SHP77 (cell line): ENCODE measurements around the gene PDGFD.
"Not testable (repeated sequence)": the region's sequence is repeated elsewhere in the genome, so short reads cannot be mapped to it uniquely, and the experiment has no call there.

ENCODE experiments used
- DNase-seq, 2 experiments: peaks; one replicate each; lab custom pipeline; 2025; lab: John Stamatoyannopoulos, UW

PDGFD gene

GRCh38 chr11:104054911-104055529, 108.9 kb downstream of the PDGFD start:
- no peak for DNase-seq

DNA sequence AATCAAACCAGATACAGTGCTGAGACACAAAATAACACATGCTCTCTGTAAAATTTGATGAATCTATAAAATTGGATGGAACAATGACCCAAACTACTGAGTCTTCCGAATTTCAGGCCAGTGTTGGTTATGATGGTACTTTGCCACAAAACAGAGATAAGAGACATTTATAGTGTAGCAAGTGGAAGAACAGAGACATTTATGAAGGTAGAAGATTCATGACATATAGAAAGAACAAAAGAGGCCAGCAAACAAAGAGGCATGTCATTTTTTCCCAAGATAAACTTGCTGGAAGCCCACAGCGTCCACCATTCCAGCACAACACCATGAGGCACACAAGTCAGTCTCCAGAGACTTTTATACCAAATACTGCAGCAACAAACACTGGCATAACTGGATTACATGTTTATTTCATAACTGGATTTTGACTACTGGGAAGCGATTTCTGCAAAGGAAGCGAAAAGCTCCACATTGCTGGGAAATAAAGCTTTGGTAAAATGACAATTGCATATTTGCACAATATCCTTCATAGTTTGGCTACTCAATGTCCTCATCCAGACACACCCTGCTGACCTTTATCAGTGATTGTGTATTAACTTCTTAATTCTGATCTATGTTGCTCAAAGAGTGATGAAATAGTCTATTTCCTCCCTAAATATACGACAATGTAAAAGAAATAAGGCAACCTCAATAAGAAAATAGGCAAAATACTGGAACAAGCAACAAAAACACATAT, 110.0 kb downstream of the PDGFD start:
- DNase-seq = no peak

- no peak for DNase-seq
Measured at GRCh38 chr11:104051778-104052177, 112.2 kb downstream of the PDGFD start.

DNA sequence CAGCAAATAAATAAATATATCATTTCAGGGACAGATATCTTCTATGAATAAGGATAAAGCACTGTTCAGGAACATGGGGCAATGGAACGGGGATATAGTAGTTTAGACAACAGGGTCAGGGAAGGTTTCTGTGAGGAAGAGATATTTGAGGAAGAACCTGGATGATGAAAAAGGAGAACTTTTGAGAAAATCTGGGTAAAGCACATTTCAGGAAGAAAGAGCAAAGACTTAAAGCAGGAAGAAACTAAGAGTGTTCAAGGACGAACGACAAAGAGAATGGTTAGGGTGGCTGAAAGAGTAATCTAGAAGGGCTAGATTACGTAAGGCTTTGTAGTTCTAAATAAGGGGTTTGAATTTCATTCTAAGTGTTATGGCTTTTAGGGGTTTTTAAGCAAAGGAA, 114.8 kb downstream of the PDGFD start:
- no peak for DNase-seq

DNA sequence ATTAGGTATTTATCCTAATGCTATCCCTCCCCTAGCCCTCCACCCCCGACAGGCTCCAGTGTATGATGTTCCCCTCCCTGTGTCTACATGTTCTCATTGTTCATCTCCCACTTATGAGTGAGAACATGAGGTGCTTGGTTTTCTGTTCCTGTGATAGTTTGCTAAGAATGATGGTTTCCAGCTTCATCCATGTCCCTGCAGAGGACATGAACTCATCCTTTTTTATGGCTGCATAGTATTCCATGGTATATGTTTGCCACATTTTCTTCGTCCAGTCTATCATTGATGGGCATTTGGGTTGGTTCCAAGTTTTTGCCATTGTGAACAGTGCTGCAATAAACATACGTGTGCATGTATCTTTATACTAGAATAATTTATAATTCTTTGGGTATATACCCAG, 117.1 kb downstream of the PDGFD start:
- not testable (repeated sequence) for DNase-seq

DNA sequence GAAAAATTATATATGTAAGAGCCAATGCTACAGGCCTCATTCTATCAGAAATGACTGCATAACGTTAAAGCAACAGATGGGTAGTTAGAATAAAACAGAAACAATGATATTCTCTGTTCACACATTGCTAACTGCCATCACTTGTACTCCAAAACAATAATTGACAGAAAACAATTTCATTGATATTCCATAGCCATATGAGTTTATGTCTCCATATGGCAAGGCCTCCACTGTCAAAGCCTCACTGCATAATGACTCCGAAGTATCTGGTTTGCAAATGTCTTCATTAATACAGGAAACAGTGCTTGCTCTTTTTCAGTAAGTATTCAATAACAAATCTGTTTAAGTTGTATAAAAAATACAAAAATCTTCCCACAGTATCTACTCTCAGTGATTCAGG, 117.6 kb downstream of the PDGFD start:
- no peak for DNase-seq

- DNase-seq = no peak
Measured at GRCh38 chr11:104043678-104044239, 120.2 kb downstream of the PDGFD start.

- no peak for DNase-seq
Measured at GRCh38 chr11:104043142-104043541, 120.8 kb downstream of the PDGFD start.

DNA sequence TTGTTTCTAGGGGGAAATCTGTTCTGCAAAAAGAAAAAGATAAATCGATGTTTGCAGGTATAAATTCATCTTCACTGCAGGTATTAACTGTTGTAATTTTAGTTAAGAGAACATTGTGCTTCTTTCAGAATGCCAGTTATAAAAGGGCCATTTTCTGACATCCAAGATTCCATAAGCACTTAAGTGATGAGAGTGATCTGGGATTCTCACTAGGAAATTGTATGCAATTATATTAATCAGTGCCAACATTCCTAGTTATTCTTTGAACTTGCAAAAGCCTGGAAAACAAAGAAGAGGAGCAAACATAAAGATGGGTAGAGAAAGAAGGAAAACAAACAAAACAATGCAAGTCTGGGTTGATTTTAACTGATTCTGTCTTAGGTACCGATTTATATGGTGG, 122.2 kb downstream of the PDGFD start:
- no peak for DNase-seq

DNA sequence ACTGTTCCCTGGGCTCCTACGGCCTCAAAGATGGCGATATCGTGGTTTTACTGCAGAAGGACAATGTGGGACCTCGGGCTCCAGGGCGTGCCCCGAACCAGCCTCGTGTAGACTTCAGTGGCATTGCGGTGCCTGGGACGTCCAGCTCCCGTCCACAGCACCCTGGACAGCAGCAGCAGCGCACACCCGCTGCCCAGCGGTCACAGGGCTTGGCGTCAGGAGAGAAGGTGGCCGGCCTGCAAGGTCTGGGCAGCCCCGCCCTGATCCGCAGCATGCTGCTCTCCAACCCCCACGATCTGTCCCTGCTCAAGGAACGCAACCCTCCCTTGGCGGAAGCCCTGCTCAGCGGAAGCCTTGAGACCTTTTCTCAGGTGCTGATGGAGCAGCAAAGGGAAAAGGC, 127.0 kb downstream of the PDGFD start:
- DNase-seq = no peak

GRCh38 chr11:104036588-104036987, 127.4 kb downstream of the PDGFD start, which contains the start of gene DDI1:
Gene DDI1 (plus strand): TSS chr11:104036640. CDS start chr11:104036823, 183 bp downstream.
- DNase-seq = no peak

DNA sequence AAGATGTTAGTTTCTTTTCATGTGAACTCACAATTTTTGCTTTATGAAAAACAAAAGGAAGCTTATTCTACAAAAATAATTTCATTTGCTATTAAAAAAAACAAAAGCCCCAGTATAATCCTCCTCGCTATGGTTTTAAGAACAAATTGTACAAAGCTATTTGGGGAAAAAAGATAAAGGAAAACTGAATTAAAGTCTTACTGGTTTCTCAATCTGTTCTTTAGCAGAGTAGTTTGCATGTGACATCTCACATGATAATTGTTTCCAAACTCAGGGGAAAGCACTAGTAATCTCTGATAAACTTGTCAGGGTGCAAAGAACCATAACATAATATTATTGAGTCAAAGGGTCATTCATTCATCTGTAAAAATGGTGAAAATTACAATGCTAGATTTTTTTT, 130.4 kb downstream of the PDGFD start:
- no peak for DNase-seq

GRCh38 chr11:104033134-104033533, 130.8 kb downstream of the PDGFD start:
- DNase-seq = no peak

GRCh38 chr11:104028476-104029263, 135.3 kb downstream of the PDGFD start:
- no peak for DNase-seq

DNA sequence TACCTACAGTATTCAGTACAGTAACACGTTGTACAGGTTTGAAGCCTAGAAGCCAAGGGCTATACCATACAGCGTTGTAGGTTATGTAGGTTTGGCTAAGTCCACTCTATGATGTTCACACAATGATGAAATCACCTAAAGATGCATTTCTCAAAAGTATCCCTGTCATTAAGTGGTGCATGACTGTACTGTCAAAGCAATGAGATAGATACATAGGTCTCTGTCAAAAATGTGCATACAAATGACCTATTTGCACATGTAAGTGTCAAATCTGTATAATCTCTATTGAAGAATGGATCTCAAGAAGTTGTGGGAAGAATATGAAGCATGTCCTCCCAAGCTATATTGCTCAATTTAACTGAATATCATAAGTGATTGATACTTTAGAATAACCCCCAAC, 139.4 kb downstream of the PDGFD start:
- DNase-seq = no peak

GRCh38 chr11:104015649-104016415, 148.1 kb downstream of the PDGFD start:
- no peak for DNase-seq

- no peak for DNase-seq
Measured at GRCh38 chr11:104011044-104011443, 152.9 kb downstream of the PDGFD start.

DNA sequence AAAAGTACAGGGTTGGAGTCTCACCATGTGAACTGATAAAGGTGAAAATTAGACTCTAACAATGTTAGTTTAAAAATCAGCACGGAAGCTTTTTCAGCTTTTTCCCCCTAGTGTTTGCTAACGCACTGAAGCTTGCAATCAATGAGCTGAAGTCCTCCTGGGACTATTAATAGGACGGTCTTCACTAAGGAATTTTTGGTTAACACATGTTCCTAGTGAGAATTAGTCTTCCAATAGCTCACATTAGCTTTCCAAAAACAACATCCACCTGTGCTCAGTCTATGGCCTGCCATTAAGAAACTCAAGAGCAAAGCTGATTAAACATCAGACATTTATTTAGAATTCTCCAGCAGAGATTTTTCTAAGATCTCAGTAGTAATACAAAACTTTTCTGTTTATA, 154.2 kb downstream of the PDGFD start:
- no peak for DNase-seq

DNA sequence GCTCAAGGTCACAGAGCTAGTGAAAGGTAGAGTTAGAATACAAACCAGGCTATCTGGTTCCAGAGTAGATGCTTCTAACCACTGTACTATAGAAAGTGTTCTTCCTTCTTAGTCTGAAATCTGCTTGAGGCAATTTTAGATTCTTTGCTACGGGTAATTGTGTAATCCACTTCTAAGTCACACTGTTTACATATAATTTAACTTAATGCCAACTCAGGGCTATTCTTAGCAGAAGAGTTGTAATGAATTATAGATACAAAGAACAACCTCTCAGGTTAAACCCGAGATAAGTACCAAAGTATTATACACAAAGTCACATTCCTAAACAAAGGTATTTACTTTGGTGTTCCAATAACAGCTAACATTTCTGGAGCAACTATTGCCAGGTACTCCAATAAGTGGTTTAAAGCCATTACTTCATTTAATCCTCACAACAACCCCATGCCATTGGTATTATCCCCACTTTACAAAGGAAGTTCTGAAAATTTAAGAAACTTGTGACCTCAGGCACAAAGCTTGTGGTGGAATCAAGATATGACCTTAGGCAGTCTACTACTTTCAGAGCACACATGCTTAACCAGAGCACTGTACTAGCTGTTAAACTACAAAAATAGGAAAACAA, 158.6 kb downstream of the PDGFD start:
- no peak for DNase-seq

DNA sequence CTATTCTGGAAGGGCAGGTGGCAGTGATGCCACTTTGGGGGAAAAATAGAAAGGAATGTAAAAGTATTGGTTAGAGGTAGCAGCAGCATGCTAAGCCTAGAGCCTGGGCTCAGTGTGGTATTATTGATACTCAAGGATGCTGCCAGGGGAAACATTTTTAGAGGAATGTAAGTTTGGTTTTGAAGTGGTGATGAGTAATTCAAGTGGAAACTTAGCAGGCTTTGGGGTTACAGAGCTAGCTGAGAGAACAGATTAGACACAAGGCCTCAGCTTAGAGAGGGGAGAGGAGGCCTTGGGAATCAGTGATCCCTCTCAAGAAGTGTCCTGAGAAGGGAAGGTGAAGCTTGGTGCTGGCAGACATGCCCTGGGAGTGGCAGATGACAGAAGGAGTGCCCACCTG, 160.5 kb downstream of the PDGFD start:
- DNase-seq = no peak

GRCh38 chr11:104001561-104002056, 162.3 kb downstream of the PDGFD start:
- no peak for DNase-seq
